ENCODE data around the gene CCDC38.

CCDC38 gene

DNA sequence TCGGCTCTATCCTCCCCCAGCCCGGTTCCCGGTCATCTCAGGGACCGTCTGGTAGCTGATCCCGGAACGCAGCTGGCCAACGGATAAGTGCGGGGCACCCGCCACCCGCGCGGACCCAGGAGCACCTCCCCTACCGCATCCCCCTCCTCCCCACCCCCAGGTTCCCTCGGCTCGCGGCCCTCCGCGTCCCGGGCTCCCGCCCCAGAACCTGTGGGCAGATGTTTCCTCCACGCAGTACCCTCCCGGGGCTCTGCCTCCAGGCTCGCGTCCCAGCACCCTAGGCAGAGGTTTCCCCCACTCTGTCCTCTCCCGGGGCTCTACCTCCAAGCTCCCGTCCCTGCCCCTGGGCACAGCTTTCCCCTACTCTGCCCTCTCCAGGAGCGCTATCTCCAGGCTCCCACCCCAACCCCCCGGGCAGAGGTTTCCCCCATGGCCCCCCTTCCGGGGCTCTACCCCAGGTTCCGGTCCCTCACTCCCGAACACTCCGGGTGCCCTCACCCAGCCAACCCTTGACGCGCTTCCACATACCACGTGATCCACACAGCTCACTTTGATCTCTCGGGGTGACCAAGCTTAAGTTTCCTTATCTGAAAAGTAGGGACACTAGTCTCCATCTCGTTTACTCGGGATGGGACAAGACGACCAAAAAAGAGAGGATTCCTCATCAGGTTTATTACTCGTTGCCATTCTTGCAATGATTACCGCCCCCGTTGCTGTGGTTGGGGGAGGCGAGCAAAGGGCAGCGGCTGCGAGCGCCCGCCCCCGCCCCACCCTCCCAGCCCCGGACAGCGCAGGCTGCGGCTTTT lies at the start of gene CCDC38:
CCDC38 (minus strand) TSS at position 91 of the 806 bp plus-strand sequence. CDS start 6,105 bp downstream, outside the sequence.
- Histone ChIP-seq H3K9me3 (ENCODE audit: severe bottlenecking) (no peaks in the 10 kb centered on the region), H3K27ac (peak within 1 kb of the TSS; percentile 85)

DNA sequence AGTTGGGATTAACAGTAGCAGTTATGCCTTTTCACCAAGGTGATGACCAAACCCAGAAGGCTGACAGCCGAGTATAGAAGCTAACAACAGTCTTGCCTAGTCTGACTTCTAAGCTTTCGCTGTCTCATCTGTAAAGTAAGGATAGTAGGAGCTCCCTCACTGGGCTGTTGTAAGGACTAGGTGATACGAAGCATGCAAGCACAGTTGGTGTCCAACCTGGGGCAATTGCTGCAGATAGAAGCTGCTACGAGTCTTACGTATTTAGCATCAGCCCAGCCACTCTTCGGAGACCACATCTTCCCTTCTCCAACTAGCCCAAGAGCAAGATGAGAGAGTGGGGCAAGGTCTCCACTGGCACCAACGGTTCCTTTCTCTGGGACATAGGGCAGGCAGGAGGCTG lies 47.7 kb upstream of the CCDC38 start:
- TF ChIP-seq, protein P1, sequence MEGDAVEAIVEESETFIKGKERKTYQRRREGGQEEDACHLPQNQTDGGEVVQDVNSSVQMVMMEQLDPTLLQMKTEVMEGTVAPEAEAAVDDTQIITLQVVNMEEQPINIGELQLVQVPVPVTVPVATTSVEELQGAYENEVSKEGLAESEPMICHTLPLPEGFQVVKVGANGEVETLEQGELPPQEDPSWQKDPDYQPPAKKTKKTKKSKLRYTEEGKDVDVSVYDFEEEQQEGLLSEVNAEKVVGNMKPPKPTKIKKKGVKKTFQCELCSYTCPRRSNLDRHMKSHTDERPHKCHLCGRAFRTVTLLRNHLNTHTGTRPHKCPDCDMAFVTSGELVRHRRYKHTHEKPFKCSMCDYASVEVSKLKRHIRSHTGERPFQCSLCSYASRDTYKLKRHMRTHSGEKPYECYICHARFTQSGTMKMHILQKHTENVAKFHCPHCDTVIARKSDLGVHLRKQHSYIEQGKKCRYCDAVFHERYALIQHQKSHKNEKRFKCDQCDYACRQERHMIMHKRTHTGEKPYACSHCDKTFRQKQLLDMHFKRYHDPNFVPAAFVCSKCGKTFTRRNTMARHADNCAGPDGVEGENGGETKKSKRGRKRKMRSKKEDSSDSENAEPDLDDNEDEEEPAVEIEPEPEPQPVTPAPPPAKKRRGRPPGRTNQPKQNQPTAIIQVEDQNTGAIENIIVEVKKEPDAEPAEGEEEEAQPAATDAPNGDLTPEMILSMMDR (IDR thresholded peaks at IDR 0.05; ENCODE audit: low read depth, low read length): no peak
- Histone ChIP-seq H3K4me3 (ENCODE audit: low read depth, low read length) (no peak overlapping the region), H3K9me3 (ENCODE audit: severe bottlenecking) (no peaks in the 10 kb centered on the region), H3K27me3 (ENCODE audit: insufficient read depth, low read depth, severe bottlenecking) (no peaks in the 10 kb centered on the region), H3K36me3 (no peaks in the 10 kb centered on the region), H3K27ac (no peak overlapping the region)
- DNase-seq: no peak

More for the DNA sequence above, at the start of gene CCDC38:
- DNase-seq: peak; percentile 89
- TF ChIP-seq, protein P1 (IDR thresholded peaks at IDR 0.05; ENCODE audit: low read depth, low read length): no peak
- Histone ChIP-seq H3K36me3 (no peaks in the 10 kb centered on the region), H3K4me3 (ENCODE audit: low read depth, low read length) (peak within 1 kb of the TSS; percentile 82), H3K27me3 (ENCODE audit: insufficient read depth, low read depth, severe bottlenecking) (no peaks in the 10 kb centered on the region)

DNA sequence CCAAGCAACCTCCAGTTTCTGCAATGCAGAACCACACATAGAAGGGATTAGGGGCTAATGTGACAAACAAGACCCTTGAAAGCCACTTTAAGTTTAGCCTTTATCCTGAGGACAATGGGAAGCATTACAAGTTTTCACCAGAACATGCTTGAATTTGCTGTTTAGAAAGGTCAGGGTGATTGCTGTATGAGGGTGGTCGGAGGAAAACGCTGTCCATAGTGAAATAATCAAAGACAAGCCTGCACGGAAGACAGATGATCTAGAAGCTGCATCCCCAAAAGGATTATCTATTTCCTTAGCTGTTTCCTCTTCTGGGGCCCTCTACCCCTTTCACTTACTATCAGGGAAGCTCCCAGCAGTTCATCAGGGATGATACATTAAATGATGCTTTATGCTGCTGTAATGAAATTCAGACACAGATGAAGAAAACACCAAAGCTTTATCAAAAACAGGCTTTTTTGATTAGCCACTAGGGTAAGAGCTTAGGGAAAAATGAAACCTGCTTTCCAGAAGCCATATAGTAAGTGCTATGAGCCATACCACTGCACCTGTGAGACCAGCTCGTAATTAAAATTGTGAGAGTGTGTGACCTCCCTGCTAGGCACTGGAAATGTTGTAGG lies 47.2 kb upstream of the CCDC38 start:
- Histone ChIP-seq H3K36me3 (no peaks in the 10 kb centered on the region), H3K27me3 (ENCODE audit: insufficient read depth, low read depth, severe bottlenecking) (no peaks in the 10 kb centered on the region), H3K27ac (no peak overlapping the region), H3K4me3 (ENCODE audit: low read depth, low read length) (no peak overlapping the region), H3K9me3 (ENCODE audit: severe bottlenecking) (no peaks in the 10 kb centered on the region)
- DNase-seq: no peak
- TF ChIP-seq, protein P1 (IDR thresholded peaks at IDR 0.05; ENCODE audit: low read depth, low read length): no peak

DNA sequence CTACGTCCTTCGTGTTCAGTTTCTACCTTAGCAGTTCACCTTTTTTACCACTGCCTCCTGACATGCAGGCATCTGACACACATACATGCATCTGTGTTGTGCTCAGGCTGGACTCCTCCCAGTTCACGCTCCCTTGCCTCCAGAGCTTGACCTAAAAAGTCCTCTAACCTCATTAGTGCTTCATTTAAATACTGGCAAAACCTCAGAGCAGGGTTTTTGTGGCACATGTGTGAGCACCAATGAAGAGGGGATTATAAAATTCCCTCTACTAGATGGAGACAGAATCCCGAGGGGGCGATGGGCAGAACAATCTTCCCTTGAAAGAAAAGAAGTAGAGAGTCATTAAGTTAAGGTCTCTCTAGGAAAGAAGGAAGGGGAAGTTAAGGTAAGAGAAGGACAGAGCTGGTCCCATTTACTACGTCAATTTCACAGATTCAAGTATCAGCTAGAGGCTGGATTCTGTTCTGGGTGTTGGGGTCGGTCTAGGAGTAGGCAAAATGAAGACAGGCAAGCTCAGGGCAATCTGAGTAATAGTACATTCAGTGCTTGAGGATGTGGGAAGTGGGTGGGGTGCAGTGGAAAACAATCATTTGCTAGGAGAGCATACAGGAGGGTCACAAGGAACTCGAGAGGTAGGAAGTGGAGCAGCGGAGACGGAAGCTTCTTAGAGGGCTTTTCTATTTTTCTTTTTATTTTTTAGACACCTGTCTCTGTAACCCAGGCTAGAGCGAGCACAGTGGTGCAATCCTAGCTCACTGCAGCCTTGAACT lies 46.3 kb upstream of the CCDC38 start:
- TF ChIP-seq, protein P1 (IDR thresholded peaks at IDR 0.05; ENCODE audit: low read depth, low read length): no peak
- Histone ChIP-seq H3K4me3 (ENCODE audit: low read depth, low read length) (no peak overlapping the region), H3K27ac (no peak overlapping the region), H3K27me3 (ENCODE audit: insufficient read depth, low read depth, severe bottlenecking) (no peaks in the 10 kb centered on the region), H3K9me3 (ENCODE audit: severe bottlenecking) (no peaks in the 10 kb centered on the region), H3K36me3 (no peaks in the 10 kb centered on the region)
- DNase-seq: no peak

DNA sequence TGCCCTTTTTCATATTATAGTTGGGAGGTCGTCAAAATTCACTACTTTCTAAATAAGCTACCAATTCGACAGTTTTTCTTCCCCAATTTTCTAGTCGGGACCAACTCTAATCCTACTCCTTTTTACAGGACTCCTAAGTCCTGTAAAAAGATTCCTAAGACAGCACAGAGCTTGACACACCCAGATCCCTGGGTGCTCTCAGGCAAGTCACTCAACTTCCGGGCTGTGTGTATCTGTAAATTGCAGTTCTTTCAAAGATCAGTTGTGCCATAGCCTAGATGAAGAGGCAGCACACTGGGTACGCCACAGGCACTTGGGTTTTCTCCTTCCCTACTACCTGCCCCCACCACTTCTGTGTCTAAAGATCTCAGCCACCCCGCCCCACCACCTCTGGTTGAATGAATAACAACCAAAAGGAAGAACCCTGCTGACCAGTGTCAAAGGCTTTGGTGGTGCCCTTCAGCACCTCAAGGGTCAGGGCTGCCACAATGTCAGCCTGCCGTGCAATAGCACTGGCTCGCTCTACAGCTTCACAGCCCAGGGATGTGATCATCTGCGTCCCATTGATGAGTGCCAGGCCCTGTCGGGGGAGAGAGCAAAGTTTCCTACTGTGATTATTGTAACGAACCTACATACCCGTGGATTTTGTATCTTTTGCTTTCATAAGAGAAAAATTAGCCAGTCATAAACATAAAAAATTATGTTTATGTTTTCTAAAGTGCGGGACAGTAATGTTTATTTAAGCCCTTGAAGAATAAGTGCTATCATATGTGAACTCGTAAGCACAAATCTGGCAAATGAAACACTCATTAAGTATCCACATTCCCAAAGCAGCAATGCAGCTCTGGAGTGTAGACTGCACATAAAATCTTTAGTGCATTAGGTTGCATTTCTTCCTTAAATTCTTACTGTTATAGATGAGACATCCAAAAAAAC lies 44.5 kb upstream of the CCDC38 start:
- no peaks in the 10 kb centered on the region for H3K36me3 ChIP-seq
- no peak overlapping the region for H3K4me3 ChIP-seq (ENCODE audit: low read depth, low read length)
- TF ChIP-seq, protein P1 (IDR thresholded peaks at IDR 0.05; ENCODE audit: low read depth, low read length): no peak
- no peak for DNase-seq
- no peaks in the 10 kb centered on the region for H3K27me3 ChIP-seq (ENCODE audit: insufficient read depth, low read depth, severe bottlenecking)
- H3K27ac ChIP-seq: no peak overlapping the region
- H3K9me3 ChIP-seq (ENCODE audit: severe bottlenecking): no peaks in the 10 kb centered on the region
